Ovary (tissue), 9 donors: Measurements from ENCODE around the gene RHBDL1. TPM values are rescaled to one million over a fixed set of nuclear protein-coding genes. Genes with fewer than 3 reads are reported as not detected.

Experiments used
- DNase-seq, 5 donors: peaks; one replicate each; pipeline ENCODE4 v3.0.0-alpha.2; 2019 to 2020
- H3K27ac ChIP-seq, 2 donors: fragments of 200-600 bp; one replicate each; pipeline versions ENCODE4 v1.5.1 to v1.8.0; 2019 to 2022
- H3K27me3 ChIP-seq: fragments of 200-600 bp; one replicate; pipeline ENCODE4 v1.8.0; 2022
- H3K36me3 ChIP-seq: fragments of 200-600 bp; sonication (generic); one replicate; pipeline ENCODE4 v1.5.1; 2019
- H3K4me1 ChIP-seq: one replicate; pipeline ENCODE4 v1.8.1; 2013; ENCODE audit warnings: mild to moderate bottlenecking, moderate library complexity; ENCODE audit not compliant: insufficient read depth
- H3K4me3 ChIP-seq: fragments of 200-600 bp; sonication (generic); one replicate; pipeline ENCODE4 v1.5.1; 2017
- H3K9me3 ChIP-seq, 2 donors: fragments of 200-600 bp in 1 of 2; sonication (generic) in 1 of 2; one replicate each; pipeline versions ENCODE4 v1.5.1 to v1.8.1; 2013 to 2019; ENCODE audit warnings: mild to moderate bottlenecking in 1 of 2, moderate library complexity in 1 of 2
- EP300 ChIP-seq: sonication (generic); formaldehyde crosslinking; IDR thresholded peaks from one replicate; pipeline ENCODE4 v1.6.1; 2017; ENCODE audit warnings: antibody characterized with exemption
- POLR2A ChIP-seq: fragments of 450-650 bp; IDR thresholded peaks from one replicate; pipeline ENCODE4 v1.6.1; 2017; ENCODE audit warnings: antibody characterized with exemption, mild to moderate bottlenecking, moderate library complexity
- WGBS, 3 donors: extraction: QIAGEN DNeasy Blood & Tissue Kit in 1 of 3; methylation state at CpG; one replicate each; pipeline versions ENCODE4 v1.1.5 to v1.1.7; 2013 to 2017; 5-methylcytosine and 5-hydroxymethylcytosine counted together
- intact Hi-C, 4 donors: fragments of 100-400 bp; cut with DNase I; formaldehyde crosslinking; loops; one replicate each; pipeline versions ENCODE4 v1.11.0 to v1.15.1; 2022 to 2023
- polyA plus RNA-seq, 2 donors: library from polyadenylated mRNA; stranded (reverse); fragments of 200-250 nt in 1 of 2; fragments of 350-450 nt in 1 of 2; fragmentation: Illumina TruSeq in 1 of 2; extraction: RNeasy Lipid Tissue Mini Kit (QIAGEN cat#74804) in 1 of 2; gene quantifications; one replicate each; pipeline ENCODE4 v1.2.3, GENCODE V29; 2013 to 2014
- total RNA-seq, 7 donors: library from RNA; depleted of rRNA in 2 of 7; stranded (reverse); fragments of >200 nt in 2 of 7; fragmentation: NEBNext Ultra II Directional in 3 of 7; extraction: Animal tissue kit (Norgen Biotek cat#: 25700) in 3 of 7; gene quantifications; one replicate each; pipeline versions ENCODE4 v1.1.0 to v1.2.4, GENCODE V29; 2016 to 2023
- TF ChIP-seq, protein P1 (sequence below), 3 donors: fragments of 450-650 bp in 2 of 3; fragments of 200-600 bp in 1 of 3; IDR thresholded peaks; one replicate each; pipeline versions ENCODE4 v1.5.1 to v1.8.0; 2016 to 2022; ENCODE audit warnings: antibody characterized with exemption in 3 of 3, mild to moderate bottlenecking in 1 of 3
- donor health status: DM: no; HTN: no; CAD: no; lungs with moderate emphysema.
- donor health status: DM: no; HTN: no; CAD: no.
- donor health status: Bipolar disorder and iron deficiency.
- donor health status: DM: yes; HTN: yes; CAD: no.
- donor health status: DM: no; HTN: no; CAD: no.
- donor health status: DM: yes; HTN: yes; CAD: no.

Gene RHBDL1
- total and polyA plus RNA-seq, 9 donors, result 0.50 to 4.3 (median 1.4) TPM; not detected in 1

GRCh38 chr16:694187-694862, 18.9 kb downstream of the RHBDL1 start:
- H3K9me3 ChIP-seq, result no peaks in the 10 kb centered on the region

GRCh38 chr16:694863-695354, 19.4 kb downstream of the RHBDL1 start:
- intact Hi-C loops, result no loop called here
- no peaks in the 10 kb centered on the region for H3K36me3 ChIP-seq
- no peaks in the 10 kb centered on the region for H3K9me3 ChIP-seq
- H3K27me3 ChIP-seq, result no peaks in the 10 kb centered on the region
- no peak for DNase-seq
- H3K4me3 ChIP-seq, result no peak overlapping the region
- no peak overlapping the region for H3K27ac ChIP-seq
- peaks cover 10% of the 10 kb centered on the region for H3K4me1 ChIP-seq
- TF ChIP-seq EP300 (no peak), POLR2A (no peak)
- TF ChIP-seq, protein P1, sequence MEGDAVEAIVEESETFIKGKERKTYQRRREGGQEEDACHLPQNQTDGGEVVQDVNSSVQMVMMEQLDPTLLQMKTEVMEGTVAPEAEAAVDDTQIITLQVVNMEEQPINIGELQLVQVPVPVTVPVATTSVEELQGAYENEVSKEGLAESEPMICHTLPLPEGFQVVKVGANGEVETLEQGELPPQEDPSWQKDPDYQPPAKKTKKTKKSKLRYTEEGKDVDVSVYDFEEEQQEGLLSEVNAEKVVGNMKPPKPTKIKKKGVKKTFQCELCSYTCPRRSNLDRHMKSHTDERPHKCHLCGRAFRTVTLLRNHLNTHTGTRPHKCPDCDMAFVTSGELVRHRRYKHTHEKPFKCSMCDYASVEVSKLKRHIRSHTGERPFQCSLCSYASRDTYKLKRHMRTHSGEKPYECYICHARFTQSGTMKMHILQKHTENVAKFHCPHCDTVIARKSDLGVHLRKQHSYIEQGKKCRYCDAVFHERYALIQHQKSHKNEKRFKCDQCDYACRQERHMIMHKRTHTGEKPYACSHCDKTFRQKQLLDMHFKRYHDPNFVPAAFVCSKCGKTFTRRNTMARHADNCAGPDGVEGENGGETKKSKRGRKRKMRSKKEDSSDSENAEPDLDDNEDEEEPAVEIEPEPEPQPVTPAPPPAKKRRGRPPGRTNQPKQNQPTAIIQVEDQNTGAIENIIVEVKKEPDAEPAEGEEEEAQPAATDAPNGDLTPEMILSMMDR (IDR thresholded peaks at IDR 0.05), result no peak
- WGBS, 3 donors, result 0 to 3% (median 1%) methylated on average over 12 to 37 of the region's 37 CpGs

More at GRCh38 chr16:694187-694862, 18.9 kb downstream of the RHBDL1 start:
- H3K36me3 ChIP-seq, result no peaks in the 10 kb centered on the region
- intact Hi-C loops, result no loop called here
- WGBS, 3 donors, result 1 to 3% (median 2%) methylated on average over 31 to 64 of the region's 64 CpGs
- no peak overlapping the region for H3K4me3 ChIP-seq
- H3K27me3 ChIP-seq, result no peaks in the 10 kb centered on the region
- TF ChIP-seq POLR2A, result no peak
- no peak for TF ChIP-seq EP300
- TF ChIP-seq, protein P1 (IDR thresholded peaks at IDR 0.05), result no peak
- DNase-seq, result no peak
- H3K27ac ChIP-seq, result no peak overlapping the region
- peaks cover 15% of the 10 kb centered on the region for H3K4me1 ChIP-seq

DNA sequence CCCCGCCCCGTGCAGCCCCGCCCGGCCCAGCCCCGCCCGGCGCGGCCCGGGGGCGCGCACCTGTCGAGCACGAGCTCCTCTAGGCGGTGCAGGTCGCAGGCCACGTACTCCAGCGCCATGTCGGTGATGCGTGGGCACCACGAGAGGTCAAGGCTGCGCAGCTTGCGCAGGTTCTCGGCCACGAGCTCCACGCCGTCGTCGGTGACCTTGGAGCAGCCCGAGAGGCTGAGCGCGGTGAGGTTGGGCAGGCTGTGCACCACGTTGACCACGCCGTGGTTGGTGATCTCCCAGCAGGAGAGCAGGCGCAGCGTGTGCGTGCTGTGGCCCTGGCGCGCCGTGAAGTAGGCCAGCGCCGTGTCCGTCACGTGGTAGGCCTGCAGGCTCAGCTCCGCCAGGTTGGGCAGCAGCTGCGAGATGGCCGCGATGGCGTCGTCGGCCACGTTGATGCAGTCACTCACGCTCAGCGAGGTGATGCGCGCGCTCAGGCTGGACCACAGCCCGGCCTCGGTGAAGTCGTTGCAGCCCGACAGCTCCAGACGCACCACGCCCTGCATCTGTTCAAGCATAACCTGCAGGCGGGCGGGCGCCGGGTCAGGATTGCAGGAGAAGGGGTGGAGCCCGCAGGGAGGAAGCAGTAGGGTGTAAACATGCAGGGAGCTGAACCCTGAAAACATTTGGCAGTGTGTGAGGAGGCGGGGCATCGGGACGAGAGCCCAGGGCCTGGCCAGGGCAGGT, 20.1 kb downstream of the RHBDL1 start:
- H3K4me1 ChIP-seq, result peaks cover 9% of the 10 kb centered on the region
- intact Hi-C loops, result no loop called here
- TF ChIP-seq EP300 (no peak), POLR2A (no peak)
- TF ChIP-seq, protein P1 (IDR thresholded peaks at IDR 0.05), result no peak
- 2 to 4% (median 3%) methylated on average over 47 to 71 of the region's 71 CpGs for WGBS, 3 donors
- no peaks in the 10 kb centered on the region for H3K9me3 ChIP-seq
- no peak for DNase-seq
- no peaks in the 10 kb centered on the region for H3K27me3 ChIP-seq
- no peak overlapping the region for H3K4me3 ChIP-seq
- no peaks in the 10 kb centered on the region for H3K36me3 ChIP-seq
- H3K27ac ChIP-seq, result no peak overlapping the region

GRCh38 chr16:698911-699671, 23.6 kb downstream of the RHBDL1 start:
- 64 to 73% (median 70%) methylated on average over 16 to 19 of the region's 19 CpGs for WGBS, 3 donors
- Histone ChIP-seq H3K27me3 (peaks cover 2% of the 10 kb centered on the region), H3K4me1 (peaks cover 8% of the 10 kb centered on the region)

More at GRCh38 chr16:698911-699671, 23.6 kb downstream of the RHBDL1 start:
- no peak for DNase-seq
- Histone ChIP-seq H3K4me3 (no peak overlapping the region), H3K27ac (no peak overlapping the region), H3K36me3 (no peaks in the 10 kb centered on the region), H3K9me3 (no peaks in the 10 kb centered on the region)
- intact Hi-C loops, result no loop called here
- TF ChIP-seq POLR2A (no peak), EP300 (no peak)
- TF ChIP-seq, protein P1 (IDR thresholded peaks at IDR 0.05), result no peak
